Measurements from ENCODE around the gene ZNF770.
A peak's percentile ranks its signal among the peaks of the same experiment; 100 is the strongest.
"Not testable (repeated sequence)": the region's sequence is repeated elsewhere in the genome, so short reads cannot be mapped to it uniquely, and the experiment has no call there.

The ZNF770 gene

GRCh38 chr15:34976073-34976472 is 12.0 kb downstream of the ZNF770 start:
- no peak for DNase-seq

- DNase-seq = no peak
These were observed 14.6 kb downstream of the ZNF770 start for GRCh38 chr15:34973512-34973911.

DNA sequence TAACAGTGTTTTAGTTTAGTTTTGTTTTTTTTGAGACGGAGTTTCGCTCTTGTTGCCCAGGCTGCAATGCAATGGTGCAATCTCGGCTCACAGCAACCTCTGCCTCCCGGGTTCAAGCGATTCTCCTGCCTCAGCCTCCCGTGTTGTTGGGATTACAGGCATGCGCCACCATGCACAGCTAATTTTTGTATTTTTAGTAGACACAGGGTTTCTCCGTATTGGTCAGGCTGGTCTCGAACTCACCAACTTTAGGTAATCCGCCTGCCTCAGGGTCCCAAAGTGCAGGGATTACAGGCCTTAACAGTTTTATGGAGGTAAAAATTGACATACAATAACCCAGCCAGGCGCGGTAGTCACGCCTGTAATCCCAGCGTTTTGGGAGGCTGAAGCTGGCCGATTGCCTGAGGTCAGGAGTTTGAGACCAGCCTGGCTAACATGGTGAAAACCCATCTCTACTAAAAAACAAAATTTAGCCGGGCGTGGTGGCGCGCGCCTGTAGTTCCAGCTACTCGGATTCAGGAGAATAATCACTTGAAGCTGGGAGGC is 17.9 kb downstream of the ZNF770 start:
- not testable (repeated sequence) for DNase-seq

DNA sequence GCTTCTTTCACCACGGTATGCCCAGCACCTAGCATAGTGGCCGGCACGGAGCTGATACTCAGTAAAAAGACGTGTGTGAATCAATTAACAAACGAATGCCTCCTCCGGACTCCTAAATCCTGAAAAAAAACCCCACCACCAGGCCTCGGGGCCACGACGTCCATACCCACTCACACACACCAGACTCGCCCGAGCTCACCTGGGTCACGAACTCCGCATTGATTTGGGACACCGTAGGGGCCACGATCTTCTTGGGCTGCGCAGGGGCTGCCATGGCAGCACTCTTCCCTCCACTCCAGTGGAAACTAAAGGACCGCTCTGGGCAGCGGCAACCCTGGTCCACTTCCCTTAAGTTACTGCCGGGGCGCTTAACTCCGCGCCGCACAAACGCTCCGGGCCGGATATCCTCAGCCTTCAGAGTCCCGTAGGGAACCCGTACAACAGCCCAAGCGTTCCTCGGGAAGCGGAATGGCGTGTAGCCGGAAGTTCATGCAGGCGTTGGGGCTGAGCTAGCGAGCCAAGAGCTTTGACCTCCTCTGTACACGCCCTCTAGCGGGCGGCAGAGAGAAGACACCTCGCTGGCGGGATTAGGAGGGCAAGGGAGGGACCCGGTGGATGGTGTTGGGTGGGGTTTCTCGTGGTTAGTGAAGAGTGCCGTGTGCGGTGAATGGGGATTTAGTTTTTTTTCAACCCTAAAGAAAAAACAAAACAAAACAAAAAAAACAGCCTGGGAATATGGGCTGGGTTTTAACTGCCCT is 18.6 kb downstream of the ZNF770 start, which contains the start of gene AQR:
Gene AQR (minus strand): TSS at position 403 of the 758 bp plus-strand sequence. CDS start 129 bp downstream, at position 274.
- DNase-seq = peak; percentile 77

GRCh38 chr15:34964277-34964676 is 23.8 kb downstream of the ZNF770 start:
- no peak for DNase-seq

GRCh38 chr15:34953851-34954250 is 34.2 kb downstream of the ZNF770 start:
- DNase-seq = no peak

GRCh38 chr15:34952481-34952880 is 35.6 kb downstream of the ZNF770 start:
- no peak for DNase-seq

GRCh38 chr15:34951993-34952392 is 36.1 kb downstream of the ZNF770 start:
- no peak for DNase-seq

GRCh38 chr15:34944936-34945335 is 43.2 kb downstream of the ZNF770 start:
- no peak for DNase-seq

DNA sequence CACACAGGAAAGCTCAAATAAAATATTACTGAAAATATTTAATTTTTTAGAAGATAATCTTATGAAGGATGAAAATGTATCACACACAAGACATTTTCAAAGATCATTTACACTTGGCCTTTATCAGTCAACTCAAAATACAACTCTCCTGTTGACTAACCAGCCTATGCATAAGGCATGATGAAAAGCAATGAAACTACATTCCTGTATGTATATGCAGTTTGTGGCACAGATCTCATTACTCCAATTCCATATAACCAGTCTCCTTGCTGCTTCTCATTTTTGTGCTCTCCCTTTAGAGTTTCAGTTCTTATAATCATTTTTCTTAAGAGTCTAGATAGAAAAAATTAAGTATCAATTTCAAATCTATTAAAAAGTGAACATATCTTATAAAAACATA is 44.4 kb downstream of the ZNF770 start:
- DNase-seq = no peak

- DNase-seq = not testable (repeated sequence)
These were observed 44.8 kb downstream of the ZNF770 start for GRCh38 chr15:34943264-34943663.

DNA sequence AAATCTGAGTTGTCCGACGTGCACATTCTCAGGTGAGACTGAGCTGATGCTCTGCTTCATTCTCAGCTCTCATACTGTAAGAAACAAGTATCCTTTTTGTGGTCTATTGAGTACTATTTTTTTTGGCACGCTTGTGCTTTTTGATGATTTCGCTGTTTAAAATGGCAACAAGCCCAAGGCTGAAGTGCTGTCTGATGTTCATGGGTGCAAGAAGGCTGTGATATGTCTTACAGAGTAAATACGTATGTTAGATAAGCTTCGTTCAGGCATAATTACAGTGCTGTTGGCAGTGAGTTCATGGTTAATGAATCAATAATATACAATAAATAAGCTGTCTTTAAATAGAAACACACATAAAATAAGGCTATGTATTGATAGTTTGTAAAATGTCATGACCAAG is 45.7 kb downstream of the ZNF770 start:
- peak; percentile 60 for DNase-seq

GRCh38 chr15:34941831-34942230 is 46.3 kb downstream of the ZNF770 start:
- no peak for DNase-seq

DNA sequence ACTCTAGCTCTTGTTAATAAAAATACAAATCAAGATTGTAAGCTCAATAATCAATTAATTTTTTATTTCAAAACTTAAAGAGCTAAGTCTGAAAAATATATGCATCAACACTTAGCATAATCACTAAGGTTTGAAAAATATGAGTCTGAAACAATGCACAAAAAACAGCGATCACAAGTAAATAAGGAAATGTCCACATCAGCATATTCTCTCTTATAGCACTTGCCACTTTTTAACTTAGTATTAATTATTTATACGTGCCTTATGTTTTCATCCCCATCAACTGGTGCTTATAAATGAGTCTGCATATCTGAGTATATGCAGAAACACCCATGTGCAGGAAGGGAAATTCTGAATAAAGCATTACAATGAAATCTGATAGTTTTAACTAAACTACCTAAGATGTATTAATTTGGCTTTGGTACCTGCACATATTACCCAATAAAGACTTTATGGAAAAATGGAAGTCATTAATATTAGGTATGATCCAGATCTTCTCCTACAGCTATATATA is 46.8 kb downstream of the ZNF770 start:
- no peak for DNase-seq

DNA sequence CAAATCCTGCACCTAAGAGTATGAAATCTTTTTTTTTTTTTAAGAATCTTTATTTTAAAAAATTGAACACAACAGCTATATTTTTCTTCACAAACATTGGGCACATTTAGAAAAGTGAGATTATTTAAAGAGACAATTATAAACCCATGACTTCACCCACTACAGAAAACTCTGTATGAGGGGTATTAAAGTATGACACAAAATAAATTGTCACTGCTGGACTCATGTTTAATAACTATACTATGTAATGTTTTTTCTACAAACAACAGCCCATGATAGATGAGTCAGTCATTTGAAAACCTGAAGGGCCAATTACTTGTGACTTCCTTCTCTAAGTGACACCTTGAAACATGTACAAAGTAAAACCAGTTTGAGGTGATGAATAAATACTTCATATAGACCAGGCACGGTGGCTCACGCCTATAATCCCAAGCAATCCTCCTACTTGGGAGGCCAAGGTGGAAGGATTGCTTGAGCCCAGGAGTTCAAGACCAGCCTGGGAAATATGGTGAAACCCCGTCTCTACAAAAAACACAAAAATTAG is 54.6 kb downstream of the ZNF770 start:
- DNase-seq = no peak

DNA sequence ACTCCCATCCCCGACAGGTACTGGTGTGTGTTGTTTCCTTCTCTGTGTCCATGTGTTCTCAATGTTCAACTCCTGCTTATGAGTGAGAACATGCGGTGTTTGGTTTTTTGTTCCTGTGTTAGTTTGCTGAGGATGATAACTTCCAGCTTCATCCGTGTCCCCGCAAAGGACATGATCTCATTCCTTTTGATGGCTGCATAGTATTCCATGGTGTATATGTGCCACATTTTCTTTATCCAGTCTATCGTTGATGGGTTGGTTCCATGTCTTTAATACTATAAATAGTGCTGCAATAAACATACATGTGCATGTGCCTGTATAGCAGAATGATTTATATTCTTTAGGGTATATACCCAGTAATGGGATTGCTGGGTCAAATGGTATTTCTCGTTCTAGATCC is 59.7 kb downstream of the ZNF770 start:
- not testable (repeated sequence) for DNase-seq
